ENCODE data around the gene RASSF5. TPM values are rescaled to one million over a fixed set of nuclear protein-coding genes. Genes with fewer than 3 reads are reported as not detected.

The RASSF5 gene
- total RNA-seq, 1 experiment from 2014 or later, result 12.4 TPM

DNA sequence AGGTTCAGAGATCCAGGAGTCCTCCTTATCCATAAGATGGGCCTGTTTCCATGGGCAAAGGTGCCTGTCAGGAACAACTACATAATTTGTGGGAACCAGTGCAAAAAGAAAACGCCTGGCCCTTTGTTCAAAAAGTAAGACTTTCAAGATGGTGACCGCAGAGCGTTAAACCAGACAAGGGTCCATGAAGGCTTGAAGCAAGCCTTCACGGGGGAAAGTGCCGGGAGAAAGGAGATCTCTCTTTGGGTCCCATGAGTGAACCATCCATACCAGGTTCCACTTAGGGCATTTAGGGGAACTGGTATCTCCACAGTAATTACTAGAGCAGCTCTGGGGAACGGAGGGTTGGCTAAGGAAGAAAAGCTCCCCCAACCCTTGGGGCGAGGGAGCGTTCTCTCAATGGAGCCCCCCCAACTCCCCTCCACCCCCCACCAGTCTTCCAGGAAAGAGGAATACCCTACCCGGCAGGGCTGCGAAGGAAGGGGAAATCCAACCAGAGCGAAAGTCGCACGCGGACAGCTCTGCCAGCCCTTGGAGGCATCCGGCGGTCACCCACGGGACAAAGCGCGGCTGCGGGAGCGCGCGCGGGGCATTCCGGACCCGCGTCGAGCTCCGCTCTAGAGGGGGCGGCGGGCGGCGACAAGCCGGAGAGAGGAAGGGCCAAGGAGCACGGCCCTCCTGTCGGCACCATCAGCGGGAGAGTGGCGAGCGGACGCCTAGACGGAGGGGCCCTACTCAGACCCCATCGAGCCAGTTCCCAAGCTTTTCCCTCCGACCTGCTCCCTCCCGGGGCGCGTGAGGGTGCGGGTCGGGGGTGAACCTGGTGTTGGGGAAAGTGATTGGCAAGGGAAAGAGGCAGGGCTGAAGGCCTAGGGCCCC is 687 bp upstream of the RASSF5 start:
- Histone ChIP-seq H2AFZ (peak overlapping the region; percentile 73; the same call in 1 of the 2 replicates), H3K79me2 (ENCODE audit: low read depth) (peaks cover 8% of the 10 kb centered on the region), H3K27ac (no peak overlapping the region), H3K9me3 (ENCODE audit: insufficient read depth, low read depth) (no peaks in the 10 kb centered on the region), H3F3A (ENCODE audit: insufficient read depth, low read depth) (peaks cover 19% of the 10 kb centered on the region), H3K4me2 (peak overlapping the region; percentile 80), H3K27me3 (ENCODE audit: insufficient read depth, low read depth) (no peaks in the 10 kb centered on the region), H3K9me2 (ENCODE audit: insufficient read depth) (no peaks in the 10 kb centered on the region), H3K4me1 (replicated peaks; ENCODE audit: insufficient read depth) (peaks cover 63% of the 10 kb centered on the region), H3K4me3 (peak overlapping the region; percentile 69), H4K20me1 (ENCODE audit: insufficient read depth) (no peaks in the 10 kb centered on the region), H3K36me3 (ENCODE audit: low read depth) (no peaks in the 10 kb centered on the region)
- ChIA-PET POLR2A (ENCODE audit: unreplicated experiment) (interaction anchor here (0.6 to 0.7 kb wide), 4 partner anchors 13 to 107 kb away, joined by 4 to 6 read pairs (median 6); no protein-coding TSS in a partner anchor), CTCF (interaction anchor here (0.7 to 2.5 kb wide), 3 partner anchors 51 to 183 kb away, joined by 3 to 13 read pairs (median 3); no protein-coding TSS in a partner anchor)
- no peak for DNase-seq
- TF ChIP-seq EZH2 (IDR thresholded peaks at IDR 0.05; ENCODE audit: low read depth), result no peak
- TF ChIP-seq, protein P1, sequence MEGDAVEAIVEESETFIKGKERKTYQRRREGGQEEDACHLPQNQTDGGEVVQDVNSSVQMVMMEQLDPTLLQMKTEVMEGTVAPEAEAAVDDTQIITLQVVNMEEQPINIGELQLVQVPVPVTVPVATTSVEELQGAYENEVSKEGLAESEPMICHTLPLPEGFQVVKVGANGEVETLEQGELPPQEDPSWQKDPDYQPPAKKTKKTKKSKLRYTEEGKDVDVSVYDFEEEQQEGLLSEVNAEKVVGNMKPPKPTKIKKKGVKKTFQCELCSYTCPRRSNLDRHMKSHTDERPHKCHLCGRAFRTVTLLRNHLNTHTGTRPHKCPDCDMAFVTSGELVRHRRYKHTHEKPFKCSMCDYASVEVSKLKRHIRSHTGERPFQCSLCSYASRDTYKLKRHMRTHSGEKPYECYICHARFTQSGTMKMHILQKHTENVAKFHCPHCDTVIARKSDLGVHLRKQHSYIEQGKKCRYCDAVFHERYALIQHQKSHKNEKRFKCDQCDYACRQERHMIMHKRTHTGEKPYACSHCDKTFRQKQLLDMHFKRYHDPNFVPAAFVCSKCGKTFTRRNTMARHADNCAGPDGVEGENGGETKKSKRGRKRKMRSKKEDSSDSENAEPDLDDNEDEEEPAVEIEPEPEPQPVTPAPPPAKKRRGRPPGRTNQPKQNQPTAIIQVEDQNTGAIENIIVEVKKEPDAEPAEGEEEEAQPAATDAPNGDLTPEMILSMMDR (conservative IDR thresholded peaks at IDR 0.05), result no peak
- intact Hi-C loops (cut with micrococcal nuclease; ENCODE audit: unreplicated experiment), result no loop called here
- BruUV-seq (replicated peaks), result TSS peak; percentile 30

DNA sequence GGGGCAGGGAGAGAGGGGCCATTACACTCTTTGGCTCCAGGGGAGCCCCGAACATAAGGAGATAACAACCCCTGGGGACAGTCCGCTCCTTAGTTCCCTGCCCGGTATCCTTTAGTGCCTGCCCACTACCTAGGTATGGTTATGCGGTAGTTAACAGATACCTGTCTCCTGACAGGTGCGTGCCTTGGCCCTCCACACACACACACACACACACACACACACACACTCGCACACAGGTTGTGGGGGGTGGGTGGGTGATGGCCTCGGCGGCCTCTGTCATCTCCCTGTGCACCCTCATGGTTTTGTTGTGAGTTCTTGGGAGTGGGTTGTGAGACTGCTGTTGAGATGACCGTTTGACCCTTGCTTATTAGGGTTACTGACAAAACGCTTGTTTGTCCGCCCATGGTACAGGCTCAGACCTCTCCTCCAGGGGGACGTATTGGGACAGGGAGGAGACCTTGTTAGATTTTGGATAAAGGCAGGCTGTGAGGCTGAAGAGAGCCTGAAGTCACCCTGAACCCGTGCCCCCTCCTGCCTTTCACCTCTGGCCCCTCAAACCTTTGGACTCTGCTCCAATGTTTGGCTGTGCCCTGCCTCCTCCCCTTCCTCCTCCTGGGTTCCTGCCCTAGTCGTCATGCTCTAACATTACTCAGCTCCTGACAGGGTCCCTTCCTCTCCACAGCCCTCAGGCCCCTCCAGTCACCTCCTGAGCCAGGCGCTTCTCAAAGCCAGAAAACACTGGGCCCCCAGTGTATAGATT is 979 bp downstream of the RASSF5 start:
- Histone ChIP-seq H2AFZ (0 out of 2 replicates have a peak overlapping the region, but pooled peaks have one; percentile 73), H3K27ac (no peak overlapping the region)
- DNase-seq, result no peak

DNA sequence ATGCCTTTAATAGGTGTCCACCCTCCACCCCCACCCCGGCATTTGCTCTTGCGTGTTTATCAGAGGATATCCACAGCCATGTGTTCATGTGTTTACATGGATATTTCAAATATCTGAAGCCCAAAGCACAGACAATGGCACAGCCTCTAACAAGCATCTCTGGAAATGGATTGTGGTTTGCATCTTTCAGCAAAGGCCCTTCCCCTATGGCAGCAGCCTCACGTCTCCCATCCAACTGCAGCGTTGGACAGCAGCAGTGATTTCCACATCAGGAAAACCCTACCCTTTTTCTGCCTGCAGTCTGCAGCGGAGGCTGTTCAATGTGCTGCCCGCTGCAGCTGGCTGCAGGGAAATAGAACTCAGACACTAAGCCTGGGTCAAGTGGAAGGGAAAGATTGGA is 1.6 kb downstream of the RASSF5 start:
- H3K9me3 ChIP-seq (ENCODE audit: insufficient read depth, low read depth), result no peaks in the 10 kb centered on the region
- H3K27me3 ChIP-seq (ENCODE audit: insufficient read depth, low read depth), result no peaks in the 10 kb centered on the region
- ChIA-PET CTCF (no interaction called here), POLR2A (ENCODE audit: unreplicated experiment) (no interaction called here)
- peaks cover 34% of the 10 kb centered on the region for H3F3A ChIP-seq (ENCODE audit: insufficient read depth, low read depth)
- no peak overlapping the region; the same call in 1 of the 2 replicates for H3K4me3 ChIP-seq
- no peaks in the 10 kb centered on the region for H4K20me1 ChIP-seq (ENCODE audit: insufficient read depth)
- intact Hi-C loops (cut with micrococcal nuclease; ENCODE audit: unreplicated experiment), result no loop called here
- no peaks in the 10 kb centered on the region for H3K9me2 ChIP-seq (ENCODE audit: insufficient read depth)
- no peaks in the 10 kb centered on the region for H3K36me3 ChIP-seq (ENCODE audit: low read depth)
- peaks cover 8% of the 10 kb centered on the region for H3K79me2 ChIP-seq (ENCODE audit: low read depth)
- peak overlapping the region; percentile 80 for H3K4me2 ChIP-seq
- no peak for DNase-seq
- TF ChIP-seq EZH2 (IDR thresholded peaks at IDR 0.05; ENCODE audit: low read depth), result no peak
- H3K4me1 ChIP-seq (replicated peaks; ENCODE audit: insufficient read depth), result peaks cover 65% of the 10 kb centered on the region
- no peak overlapping the region for H2AFZ ChIP-seq
- BruUV-seq (replicated peaks), result no TSS peak
- H3K27ac ChIP-seq, result no peak overlapping the region

More for the DNA sequence above, 979 bp downstream of the RASSF5 start:
- intact Hi-C loops (cut with micrococcal nuclease; ENCODE audit: unreplicated experiment), result no loop called here
- TSS peak; percentile 41 for BruUV-seq (replicated peaks)
- Histone ChIP-seq H4K20me1 (ENCODE audit: insufficient read depth) (no peaks in the 10 kb centered on the region), H3K9me3 (ENCODE audit: insufficient read depth, low read depth) (no peaks in the 10 kb centered on the region), H3K4me1 (replicated peaks; ENCODE audit: insufficient read depth) (peaks cover 68% of the 10 kb centered on the region), H3K79me2 (ENCODE audit: low read depth) (peaks cover 8% of the 10 kb centered on the region), H3K9me2 (ENCODE audit: insufficient read depth) (no peaks in the 10 kb centered on the region), H3K4me2 (peak overlapping the region; percentile 80), H3K4me3 (peak overlapping the region; percentile 69), H3K27me3 (ENCODE audit: insufficient read depth, low read depth) (no peaks in the 10 kb centered on the region), H3K36me3 (ENCODE audit: low read depth) (no peaks in the 10 kb centered on the region), H3F3A (ENCODE audit: insufficient read depth, low read depth) (peaks cover 34% of the 10 kb centered on the region)
- TF ChIP-seq, protein P1 (conservative IDR thresholded peaks at IDR 0.05), result no peak
- ChIA-PET CTCF (no interaction called here), POLR2A (ENCODE audit: unreplicated experiment) (interaction anchor here (0.6 kb wide), 1 partner anchor 419 kb away, joined by 3 read pairs; no protein-coding TSS in a partner anchor)

Data from PC-9 (cell line).